Measurements from ENCODE around the gene NAGLU.

The NAGLU gene

DNA sequence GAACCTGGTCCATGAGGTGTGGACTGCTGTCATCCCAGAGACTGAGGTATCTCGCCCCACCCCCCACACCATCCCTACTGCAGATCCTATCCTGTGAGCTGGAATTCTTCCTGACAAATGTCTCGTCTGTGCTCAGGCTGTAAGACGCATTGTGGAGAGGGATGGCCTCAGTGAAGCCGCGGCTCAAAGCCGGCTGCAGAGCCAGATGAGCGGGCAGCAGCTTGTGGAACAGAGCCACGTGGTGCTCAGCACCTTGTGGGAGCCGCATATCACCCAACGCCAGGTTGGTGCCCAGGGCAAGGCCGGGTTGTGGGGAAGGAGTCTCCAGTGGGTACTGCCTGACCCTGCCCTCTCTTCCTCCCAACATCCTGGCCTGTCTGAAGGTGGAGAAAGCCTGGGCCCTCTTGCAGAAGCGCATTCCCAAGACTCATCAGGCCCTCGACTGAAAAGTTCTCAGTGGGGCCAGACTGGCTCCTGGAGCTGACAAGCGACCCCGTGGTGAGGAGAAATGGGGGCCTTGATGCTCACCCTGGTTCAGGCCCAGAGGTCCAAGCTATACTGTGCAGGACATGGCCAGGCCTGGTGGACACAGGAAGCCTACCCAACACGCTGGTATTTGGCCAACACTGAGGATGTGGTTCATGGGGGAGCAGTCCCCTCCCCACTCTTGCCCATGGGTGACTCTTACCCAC, 29.6 kb downstream of the NAGLU start:
- TF ChIP-seq TAF1 (IDR thresholded peaks at IDR 0.05; ENCODE audit: borderline replicate concordance, insufficient read depth, low read length) (no peak), POLR2AphosphoS5 (IDR thresholded peaks at IDR 0.05; ENCODE audit: low read depth, low read length) (no peak), SIN3A (IDR thresholded peaks at IDR 0.05; ENCODE audit: borderline replicate concordance, insufficient read depth, low read length) (no peak)
- TF ChIP-seq, protein P1, sequence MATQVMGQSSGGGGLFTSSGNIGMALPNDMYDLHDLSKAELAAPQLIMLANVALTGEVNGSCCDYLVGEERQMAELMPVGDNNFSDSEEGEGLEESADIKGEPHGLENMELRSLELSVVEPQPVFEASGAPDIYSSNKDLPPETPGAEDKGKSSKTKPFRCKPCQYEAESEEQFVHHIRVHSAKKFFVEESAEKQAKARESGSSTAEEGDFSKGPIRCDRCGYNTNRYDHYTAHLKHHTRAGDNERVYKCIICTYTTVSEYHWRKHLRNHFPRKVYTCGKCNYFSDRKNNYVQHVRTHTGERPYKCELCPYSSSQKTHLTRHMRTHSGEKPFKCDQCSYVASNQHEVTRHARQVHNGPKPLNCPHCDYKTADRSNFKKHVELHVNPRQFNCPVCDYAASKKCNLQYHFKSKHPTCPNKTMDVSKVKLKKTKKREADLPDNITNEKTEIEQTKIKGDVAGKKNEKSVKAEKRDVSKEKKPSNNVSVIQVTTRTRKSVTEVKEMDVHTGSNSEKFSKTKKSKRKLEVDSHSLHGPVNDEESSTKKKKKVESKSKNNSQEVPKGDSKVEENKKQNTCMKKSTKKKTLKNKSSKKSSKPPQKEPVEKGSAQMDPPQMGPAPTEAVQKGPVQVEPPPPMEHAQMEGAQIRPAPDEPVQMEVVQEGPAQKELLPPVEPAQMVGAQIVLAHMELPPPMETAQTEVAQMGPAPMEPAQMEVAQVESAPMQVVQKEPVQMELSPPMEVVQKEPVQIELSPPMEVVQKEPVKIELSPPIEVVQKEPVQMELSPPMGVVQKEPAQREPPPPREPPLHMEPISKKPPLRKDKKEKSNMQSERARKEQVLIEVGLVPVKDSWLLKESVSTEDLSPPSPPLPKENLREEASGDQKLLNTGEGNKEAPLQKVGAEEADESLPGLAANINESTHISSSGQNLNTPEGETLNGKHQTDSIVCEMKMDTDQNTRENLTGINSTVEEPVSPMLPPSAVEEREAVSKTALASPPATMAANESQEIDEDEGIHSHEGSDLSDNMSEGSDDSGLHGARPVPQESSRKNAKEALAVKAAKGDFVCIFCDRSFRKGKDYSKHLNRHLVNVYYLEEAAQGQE (IDR thresholded peaks at IDR 0.05; ENCODE audit: insufficient read depth in 1 of 2, low read depth in 2 of 2, low read length in 2 of 2), result no peak

DNA sequence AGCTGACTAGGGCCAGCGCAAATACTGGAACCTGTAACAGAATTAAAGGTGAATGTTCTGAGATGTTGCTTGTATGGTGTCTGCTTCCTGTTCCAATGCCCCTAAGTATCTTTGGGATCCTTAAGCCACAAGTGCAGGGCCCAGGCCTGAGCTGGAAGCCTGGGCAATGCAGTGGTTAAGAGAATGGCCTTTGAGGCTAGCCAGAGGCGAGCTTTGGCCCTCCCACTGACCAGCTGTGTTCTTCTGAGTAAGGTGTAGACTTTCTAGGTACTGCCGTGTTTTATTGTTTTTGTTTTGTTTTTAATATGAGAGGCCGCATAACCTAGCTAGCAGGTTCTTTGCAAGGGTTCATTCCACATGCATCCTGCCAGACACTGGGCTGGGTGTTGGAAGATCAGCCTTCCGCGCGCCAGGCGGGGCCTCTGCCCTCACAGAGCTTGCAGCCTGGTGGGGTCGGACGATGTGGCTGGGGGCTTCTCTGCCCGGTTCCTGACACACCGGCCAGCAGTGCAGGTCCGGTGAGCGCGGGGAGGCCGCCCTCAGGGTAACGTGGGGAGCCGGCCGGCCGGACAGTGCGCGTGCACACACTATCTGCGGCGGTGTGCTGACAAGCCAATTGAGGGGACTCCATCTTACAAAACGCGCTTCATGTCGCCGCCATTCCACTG, 30.3 kb downstream of the NAGLU start:
- TF ChIP-seq TAF1 (IDR thresholded peaks at IDR 0.05; ENCODE audit: borderline replicate concordance, insufficient read depth, low read length), result no peak
- no peak for TF ChIP-seq POLR2AphosphoS5 (IDR thresholded peaks at IDR 0.05; ENCODE audit: low read depth, low read length)
- TF ChIP-seq, protein P1 (IDR thresholded peaks at IDR 0.05; ENCODE audit: insufficient read depth in 1 of 2, low read depth in 2 of 2, low read length in 2 of 2), result 0 out of 4 replicates have a peak, but pooled peaks of 1 of the 2 experiments have one; percentile 4

DNA sequence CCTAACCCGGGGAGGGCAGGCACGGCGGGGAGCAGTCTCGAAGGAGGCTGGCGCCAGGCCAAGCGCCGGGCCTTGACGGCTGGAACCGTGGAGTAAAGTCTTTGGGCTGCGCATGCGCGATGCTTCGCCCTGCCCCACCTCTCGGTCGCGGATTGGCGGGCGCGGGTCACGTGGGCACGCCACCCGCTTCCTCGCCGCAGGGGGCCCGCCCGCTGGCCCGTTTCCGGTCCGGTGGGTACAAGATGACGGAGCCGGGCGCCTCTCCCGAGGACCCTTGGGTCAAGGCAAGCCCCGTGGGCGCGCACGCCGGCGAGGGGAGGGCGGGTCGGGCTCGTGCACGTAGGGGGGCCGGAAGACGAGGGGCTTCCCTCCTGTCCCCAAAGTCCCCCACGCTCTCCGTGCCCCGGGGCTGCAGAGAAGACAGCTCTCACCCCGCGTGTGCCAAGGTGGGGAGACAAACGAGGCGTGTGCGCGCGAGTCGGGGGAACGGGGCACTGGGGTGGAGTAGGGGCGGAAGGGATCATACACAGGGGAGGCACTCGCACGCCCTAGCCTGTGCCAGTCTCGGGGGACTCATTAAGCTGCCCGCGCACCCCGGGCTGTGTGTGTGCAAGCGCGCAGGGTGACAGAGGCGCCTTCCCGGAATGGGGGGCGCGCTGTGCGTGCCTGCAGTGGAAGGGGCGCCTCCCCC, 31.0 kb downstream of the NAGLU start, which contains the start of gene MLX:
TSS of gene MLX (plus strand) at position 218 of the 691 bp plus-strand sequence. CDS start at position 243, 25 bp downstream.
- TF ChIP-seq FOXP2 (optimal IDR thresholded peaks at IDR 0.05; ENCODE audit: borderline replicate concordance, extremely low read depth, extremely low read length, insufficient read depth), result peak; percentile 79
- peak; percentile 84; the same call in 1 of the 2 replicates for TF ChIP-seq TAF1 (IDR thresholded peaks at IDR 0.05; ENCODE audit: borderline replicate concordance, insufficient read depth, low read length)
- TF ChIP-seq, protein P1 (IDR thresholded peaks at IDR 0.05; ENCODE audit: insufficient read depth in 1 of 2, low read depth in 2 of 2, low read length in 2 of 2), result 0 out of 4 replicates have a peak, but pooled peaks of 1 of the 2 experiments have one; percentile 22
- TF ChIP-seq SIN3A (IDR thresholded peaks at IDR 0.05; ENCODE audit: borderline replicate concordance, insufficient read depth, low read length), result peak; percentile 74; the same call in 1 of the 2 replicates
- TF ChIP-seq POLR2AphosphoS5 (IDR thresholded peaks at IDR 0.05; ENCODE audit: low read depth, low read length), result peak; percentile 84

DNA sequence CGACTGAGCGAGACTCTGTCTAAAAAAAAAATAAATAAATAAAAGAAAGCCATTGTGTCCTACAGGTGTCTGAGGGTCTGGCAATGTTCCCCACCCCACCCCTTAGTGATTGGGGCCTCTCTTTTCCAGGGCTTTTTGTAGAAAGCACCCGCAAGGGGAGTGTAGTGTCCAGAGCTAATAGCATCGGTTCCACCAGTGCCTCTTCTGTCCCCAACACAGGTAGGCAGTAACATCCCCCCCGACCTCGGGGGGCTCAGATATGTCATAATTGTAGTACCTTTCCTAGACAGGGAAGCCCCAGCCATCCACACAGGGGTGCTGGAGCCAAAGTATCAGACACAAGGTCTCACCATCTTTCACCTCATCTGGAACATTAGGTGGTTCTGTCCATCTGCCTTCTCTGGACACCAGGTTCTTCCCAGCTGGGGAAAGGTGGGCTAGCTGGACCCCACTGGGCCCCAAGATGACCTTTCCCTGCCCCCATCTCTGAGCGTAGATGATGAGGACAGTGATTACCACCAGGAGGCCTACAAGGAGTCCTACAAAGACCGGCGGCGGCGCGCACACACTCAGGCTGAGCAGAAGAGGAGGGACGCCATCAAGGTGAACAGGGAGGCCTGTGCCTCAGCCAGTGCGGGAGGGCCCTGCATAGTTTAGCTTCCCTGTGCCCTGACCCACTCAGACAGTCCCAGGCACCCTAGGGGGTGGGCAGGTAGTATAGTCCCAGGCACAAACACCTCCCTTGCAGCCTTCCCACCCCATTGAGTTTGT, 32.5 kb downstream of the NAGLU start:
- TF ChIP-seq SIN3A (IDR thresholded peaks at IDR 0.05; ENCODE audit: borderline replicate concordance, insufficient read depth, low read length) (no peak), TAF1 (IDR thresholded peaks at IDR 0.05; ENCODE audit: borderline replicate concordance, insufficient read depth, low read length) (no peak), FOXP2 (optimal IDR thresholded peaks at IDR 0.05; ENCODE audit: borderline replicate concordance, extremely low read depth, extremely low read length, insufficient read depth) (no peak), POLR2AphosphoS5 (IDR thresholded peaks at IDR 0.05; ENCODE audit: low read depth, low read length) (no peak)
- TF ChIP-seq, protein P1 (IDR thresholded peaks at IDR 0.05; ENCODE audit: insufficient read depth in 1 of 2, low read depth in 2 of 2, low read length in 2 of 2), result no peak

All from PFSK-1 (cell line).